ENCODE data around the gene PDAP1.

- no peak for TF ChIP-seq ZNF274 (IDR thresholded peaks at IDR 0.05; ENCODE audit: borderline replicate concordance, low read depth, low read length)
- no peak for TF ChIP-seq ELF1 (tag; IDR thresholded peaks at IDR 0.05)
Measured at GRCh38 chr7:99392046-99392445, 16.4 kb downstream of the PDAP1 start.

All from K562 (cell line).